Neural progenitor cell (in vitro differentiated cells): ENCODE measurements around the gene SV2B. TPM values are rescaled to one million over a fixed set of nuclear protein-coding genes. Genes with fewer than 3 reads are reported as not detected.

Experiments used
- DNase-seq: peaks from one replicate; pipeline ENCODE4 v3.0.0-alpha.2; 2016; ENCODE audit warnings: low spot score
- H2AFZ ChIP-seq: fragments of 200-600 bp; sonication (generic); replicated peaks from 2 replicates; pipeline ENCODE4 v1.6.1; 2016; ENCODE audit warnings: antibody characterized with exemption
- H3F3A ChIP-seq: fragments of 200-600 bp; sonication (generic); 2 replicates; pipeline ENCODE4 v1.6.1; 2016; ENCODE audit warnings: antibody characterized with exemption, low read depth
- H3K27ac ChIP-seq: fragments of 200-600 bp; sonication (generic); 2 replicates; pipeline ENCODE4 v1.5.1; 2016; ENCODE audit warnings: mild to moderate bottlenecking
- H3K27me3 ChIP-seq: fragments of 200-600 bp; sonication (generic); 2 replicates; pipeline ENCODE4 v1.6.1; 2016; ENCODE audit warnings: mild to moderate bottlenecking, moderate library complexity
- H3K36me3 ChIP-seq: fragments of 200-600 bp; sonication (generic); 2 replicates; pipeline ENCODE4 v1.5.1; 2016
- H3K4me1 ChIP-seq: fragments of 200-600 bp; sonication (generic); 2 replicates; pipeline ENCODE4 v1.6.1; 2016; ENCODE audit warnings: mixed run types
- H3K4me2 ChIP-seq: fragments of 200-600 bp; sonication (generic); 2 replicates; pipeline ENCODE4 v1.6.1; 2016
- H3K4me3 ChIP-seq: fragments of 200-600 bp; sonication (generic); 2 replicates; pipeline ENCODE4 v1.5.1; 2016
- H3K79me2 ChIP-seq: fragments of 200-600 bp; sonication (generic); 2 replicates; pipeline ENCODE4 v1.6.1; 2016; ENCODE audit warnings: low read depth
- H3K9ac ChIP-seq: fragments of 200-600 bp; sonication (generic); 2 replicates; pipeline ENCODE4 v1.6.1; 2016
- H3K9me3 ChIP-seq: fragments of 200-600 bp; sonication (generic); 2 replicates; pipeline ENCODE4 v1.5.1; 2016; ENCODE audit warnings: low read depth
- H4K20me1 ChIP-seq: fragments of 200-600 bp; sonication (generic); 2 replicates; pipeline ENCODE4 v1.6.1; 2016; ENCODE audit warnings: low read depth
- H3K27ac Mint-ChIP-seq: 3 replicates; pipeline ENCODE4 v1.8.0; 2021; ENCODE audit warnings: mixed read lengths
- H3K27me3 Mint-ChIP-seq: 2 replicates; pipeline ENCODE4 v1.8.0; 2022; ENCODE audit warnings: low read depth, mild to moderate bottlenecking, inconsistent platforms, moderate library complexity, mixed read lengths; ENCODE audit not compliant: insufficient read depth
- H3K36me3 Mint-ChIP-seq: 3 replicates; pipeline ENCODE4 v1.8.0; 2021; ENCODE audit warnings: mixed read lengths
- H3K4me1 Mint-ChIP-seq: 3 replicates; pipeline ENCODE4 v1.8.0; 2021; ENCODE audit warnings: mixed read lengths
- H3K4me3 Mint-ChIP-seq: 3 replicates; pipeline ENCODE4 v1.8.0; 2021; ENCODE audit warnings: mild to moderate bottlenecking, moderate library complexity, mixed read lengths
- H3K9me3 Mint-ChIP-seq: 3 replicates; pipeline ENCODE4 v1.8.0; 2020; ENCODE audit warnings: mixed read lengths
- EZH2 ChIP-seq: fragments of 200-600 bp; sonication (generic); IDR thresholded peaks from 2 replicates; pipeline ENCODE4 v1.6.1; 2017; ENCODE audit warnings: antibody characterized with exemption, mild to moderate bottlenecking, moderate library complexity
- EZH2phosphoT487 ChIP-seq: fragments of 200-600 bp; sonication (generic); IDR thresholded peaks from 2 replicates; pipeline ENCODE4 v1.6.1; 2017; ENCODE audit warnings: antibody characterized with exemption
- total RNA-seq: library from RNA; depleted of rRNA; stranded (reverse); fragments of >200 nt; gene quantifications from 2 replicates; pipeline ENCODE4 v1.2.3, GENCODE V29; 2015; ENCODE audit warnings: low replicate concordance
- TF ChIP-seq, protein P1 (sequence below): fragments of 200-600 bp; sonication (generic); IDR thresholded peaks from 2 replicates; pipeline ENCODE4 v1.5.1; 2017; ENCODE audit warnings: antibody characterized with exemption, mild to moderate bottlenecking

Gene SV2B
- total RNA-seq, 1 donor from 2014 or later = 0.02 TPM

DNA sequence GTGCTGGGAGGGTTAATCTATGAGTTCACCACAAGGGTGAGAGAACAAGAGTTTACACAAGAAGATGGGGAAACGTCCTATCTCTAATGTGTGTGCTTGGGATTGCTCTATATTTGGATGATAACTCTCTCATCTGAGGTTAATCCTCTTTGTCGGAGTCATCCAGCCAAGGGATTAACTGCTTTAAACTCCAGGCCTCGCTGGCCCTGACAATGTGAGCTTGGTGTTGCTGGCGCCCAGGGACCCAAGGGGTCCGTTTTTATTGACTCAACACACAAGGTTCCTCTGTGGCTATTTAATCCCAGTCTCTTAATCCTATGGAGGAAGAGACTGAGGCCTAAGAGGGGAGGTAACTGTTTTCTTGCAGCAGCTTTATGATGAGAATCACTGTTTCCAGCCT lies 14.2 kb downstream of the SV2B start:
- H3K4me1 Mint-ChIP-seq = peaks cover 13% of the 10 kb centered on the region
- no peak overlapping the region for H3K4me3 Mint-ChIP-seq
- Histone ChIP-seq H3K4me2 (peak overlapping the region; percentile 27), H3K9ac (no peak overlapping the region), H3F3A (peaks cover 3% of the 10 kb centered on the region), H3K27ac (no peak overlapping the region), H3K79me2 (no peaks in the 10 kb centered on the region), H2AFZ (no peak overlapping the region), H3K36me3 (no peaks in the 10 kb centered on the region), H3K4me3 (no peak overlapping the region), H3K9me3 (peaks cover 5% of the 10 kb centered on the region), H4K20me1 (no peaks in the 10 kb centered on the region), H3K4me1 (peaks cover 19% of the 10 kb centered on the region), H3K27me3 (no peaks in the 10 kb centered on the region)
- TF ChIP-seq, protein P1, sequence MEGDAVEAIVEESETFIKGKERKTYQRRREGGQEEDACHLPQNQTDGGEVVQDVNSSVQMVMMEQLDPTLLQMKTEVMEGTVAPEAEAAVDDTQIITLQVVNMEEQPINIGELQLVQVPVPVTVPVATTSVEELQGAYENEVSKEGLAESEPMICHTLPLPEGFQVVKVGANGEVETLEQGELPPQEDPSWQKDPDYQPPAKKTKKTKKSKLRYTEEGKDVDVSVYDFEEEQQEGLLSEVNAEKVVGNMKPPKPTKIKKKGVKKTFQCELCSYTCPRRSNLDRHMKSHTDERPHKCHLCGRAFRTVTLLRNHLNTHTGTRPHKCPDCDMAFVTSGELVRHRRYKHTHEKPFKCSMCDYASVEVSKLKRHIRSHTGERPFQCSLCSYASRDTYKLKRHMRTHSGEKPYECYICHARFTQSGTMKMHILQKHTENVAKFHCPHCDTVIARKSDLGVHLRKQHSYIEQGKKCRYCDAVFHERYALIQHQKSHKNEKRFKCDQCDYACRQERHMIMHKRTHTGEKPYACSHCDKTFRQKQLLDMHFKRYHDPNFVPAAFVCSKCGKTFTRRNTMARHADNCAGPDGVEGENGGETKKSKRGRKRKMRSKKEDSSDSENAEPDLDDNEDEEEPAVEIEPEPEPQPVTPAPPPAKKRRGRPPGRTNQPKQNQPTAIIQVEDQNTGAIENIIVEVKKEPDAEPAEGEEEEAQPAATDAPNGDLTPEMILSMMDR = no peak
- no peak for TF ChIP-seq EZH2phosphoT487
- no peak for TF ChIP-seq EZH2
- peak; percentile 46 for DNase-seq
- H3K36me3 Mint-ChIP-seq = no peaks in the 10 kb centered on the region
- no peak overlapping the region for H3K27ac Mint-ChIP-seq
- no peaks in the 10 kb centered on the region for H3K9me3 Mint-ChIP-seq
- H3K27me3 Mint-ChIP-seq = peaks cover 14% of the 10 kb centered on the region

DNA sequence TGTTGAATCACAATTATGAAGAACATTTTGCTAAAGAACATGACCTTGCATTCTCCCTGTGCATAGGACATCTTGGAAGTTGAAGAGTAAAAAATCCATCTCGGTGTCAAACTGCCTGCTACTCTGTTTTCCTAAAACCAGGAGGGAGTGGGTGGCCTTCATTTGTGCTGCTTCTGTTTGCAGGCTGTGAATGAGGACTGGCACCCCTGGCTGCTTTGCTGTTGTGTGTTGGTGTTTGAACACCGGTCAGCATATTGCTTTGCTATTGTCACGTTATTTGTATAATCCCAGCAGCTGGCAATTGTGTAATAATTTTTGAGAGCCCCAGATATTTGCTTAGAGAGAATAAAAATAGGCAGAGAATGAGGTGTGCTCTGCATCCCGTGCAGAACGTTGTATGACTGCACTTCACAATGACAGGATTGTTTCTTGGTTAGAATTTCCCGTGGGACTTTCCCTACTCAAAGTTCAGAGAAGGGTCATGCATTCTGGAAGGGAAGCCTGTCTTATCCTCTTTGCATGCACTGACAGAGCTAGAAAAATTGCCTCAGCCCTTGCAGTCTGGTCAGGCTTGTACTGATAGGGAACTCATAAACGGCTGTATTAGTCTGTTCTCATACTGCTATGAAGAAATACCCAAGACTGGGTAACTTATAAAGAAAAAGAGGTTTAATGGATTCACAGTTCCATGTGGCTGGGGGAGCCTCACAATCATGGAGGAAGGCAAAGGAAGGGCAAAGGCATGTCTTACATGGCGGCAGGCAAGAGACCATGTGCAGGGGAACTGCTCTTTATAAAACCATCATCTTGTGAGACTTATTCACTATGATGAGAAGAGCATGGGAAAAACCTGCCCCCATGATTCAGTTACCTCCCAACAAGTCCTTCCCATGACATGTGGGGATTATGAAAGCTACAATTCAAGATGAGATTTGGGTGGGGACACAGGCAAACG lies 16.3 kb downstream of the SV2B start:
- H3K27me3 Mint-ChIP-seq = peaks cover 12% of the 10 kb centered on the region
- TF ChIP-seq, protein P1 = no peak
- TF ChIP-seq EZH2phosphoT487 = no peak
- no peak for TF ChIP-seq EZH2
- no peaks in the 10 kb centered on the region for H3K27me3 ChIP-seq

DNA sequence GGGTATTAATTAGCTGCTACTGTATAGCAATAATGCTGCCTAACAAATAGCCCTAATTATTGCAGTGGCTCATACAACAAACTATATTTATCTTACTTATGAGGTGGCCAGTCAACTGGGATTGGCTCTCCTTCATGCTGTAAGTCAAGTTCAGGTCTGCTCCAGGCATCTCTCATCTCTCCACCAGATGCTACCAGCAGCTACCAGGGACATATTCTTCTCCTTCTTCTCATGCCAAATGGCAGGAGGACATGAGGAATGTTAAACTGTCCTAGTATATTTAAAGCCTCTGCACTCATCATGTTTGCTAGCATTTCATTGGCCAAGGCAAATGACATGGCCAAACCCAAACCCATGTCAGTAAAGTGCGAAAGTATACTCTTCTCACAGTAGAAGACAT lies 17.3 kb downstream of the SV2B start:
- H3K36me3 Mint-ChIP-seq = no peaks in the 10 kb centered on the region
- no peaks in the 10 kb centered on the region for H3K27me3 ChIP-seq

More for the DNA sequence above, 16.3 kb downstream of the SV2B start:
- Mint-ChIP-seq H3K4me3 (no peak overlapping the region), H3K4me1 (peaks cover 9% of the 10 kb centered on the region), H3K36me3 (no peaks in the 10 kb centered on the region), H3K27ac (no peak overlapping the region), H3K9me3 (no peaks in the 10 kb centered on the region)
- Histone ChIP-seq H3K4me1 (peaks cover 19% of the 10 kb centered on the region), H2AFZ (no peak overlapping the region), H3K27ac (no peak overlapping the region), H3K36me3 (no peaks in the 10 kb centered on the region), H3K4me2 (no peak overlapping the region), H3F3A (peaks cover 3% of the 10 kb centered on the region), H3K79me2 (no peaks in the 10 kb centered on the region), H3K9ac (no peak overlapping the region), H3K4me3 (no peak overlapping the region), H3K9me3 (peaks cover 9% of the 10 kb centered on the region), H4K20me1 (no peaks in the 10 kb centered on the region)
- DNase-seq = no peak

More for the DNA sequence above, 17.3 kb downstream of the SV2B start:
- H3K9me3 ChIP-seq = peaks cover 9% of the 10 kb centered on the region
- no peaks in the 10 kb centered on the region for H3K9me3 Mint-ChIP-seq
- TF ChIP-seq, protein P1 = no peak
- TF ChIP-seq EZH2phosphoT487 (no peak), EZH2 (no peak)
- no peaks in the 10 kb centered on the region for H3K79me2 ChIP-seq
- H3K9ac ChIP-seq = no peak overlapping the region
- H3K4me3 Mint-ChIP-seq = no peak overlapping the region
- H3K36me3 ChIP-seq = no peaks in the 10 kb centered on the region
- no peak overlapping the region for H3K4me3 ChIP-seq
- peaks cover 19% of the 10 kb centered on the region for H3K4me1 ChIP-seq
- H3K4me1 Mint-ChIP-seq = peaks cover 9% of the 10 kb centered on the region
- no peaks in the 10 kb centered on the region for H4K20me1 ChIP-seq
- no peak overlapping the region for H3K27ac ChIP-seq
- no peak for DNase-seq
- no peak overlapping the region for H3K4me2 ChIP-seq
- H2AFZ ChIP-seq = no peak overlapping the region
- H3K27ac Mint-ChIP-seq = no peak overlapping the region
- peaks cover 3% of the 10 kb centered on the region for H3F3A ChIP-seq
- H3K27me3 Mint-ChIP-seq = peaks cover 8% of the 10 kb centered on the region
